NCI-H2171 (cell line): Measurements from ENCODE around the gene RPS3A.
"Not testable (repeated sequence)": the region's sequence is repeated elsewhere in the genome, so short reads cannot be mapped to it uniquely, and the experiment has no call there.

ENCODE experiments used
- DNase-seq: peaks from one replicate; lab custom pipeline; 2025; lab: John Stamatoyannopoulos, UW

Gene RPS3A

GRCh38 chr4:151117371-151117962 lies 18.0 kb downstream of the RPS3A start:
- DNase-seq, result peak; percentile 9

- no peak for DNase-seq
Observed at GRCh38 chr4:151129796-151130195, 30.4 kb downstream of the RPS3A start.

- no peak for DNase-seq
Observed at GRCh38 chr4:151133311-151133710, 33.9 kb downstream of the RPS3A start.

- DNase-seq, result not testable (repeated sequence)
Observed at GRCh38 chr4:151136048-151136447, 36.6 kb downstream of the RPS3A start.

- DNase-seq, result no peak
Observed at GRCh38 chr4:151139814-151140213, 40.4 kb downstream of the RPS3A start.

- no peak for DNase-seq
Observed at GRCh38 chr4:151142758-151143157, 43.3 kb downstream of the RPS3A start.

- no peak for DNase-seq
Observed at GRCh38 chr4:151143162-151143561, 43.7 kb downstream of the RPS3A start.

GRCh38 chr4:151143811-151144210 lies 44.4 kb downstream of the RPS3A start:
- DNase-seq, result no peak

- DNase-seq, result no peak
Observed at GRCh38 chr4:151144329-151145072, 45.1 kb downstream of the RPS3A start.

GRCh38 chr4:151147000-151147399 lies 47.6 kb downstream of the RPS3A start:
- no peak for DNase-seq

GRCh38 chr4:151148261-151148660 lies 48.8 kb downstream of the RPS3A start:
- DNase-seq, result no peak

GRCh38 chr4:151150821-151151580 lies 51.6 kb downstream of the RPS3A start:
- DNase-seq, result no peak

GRCh38 chr4:151152028-151152427 lies 52.6 kb downstream of the RPS3A start:
- no peak for DNase-seq

GRCh38 chr4:151153585-151153984 lies 54.2 kb downstream of the RPS3A start:
- DNase-seq, result no peak
